T47D (cell line): ENCODE data around the gene CDH16.

Experiments
- DNase-seq, 2 experiments: peaks; one replicate each; pipeline versions ENCODE4 v3.0.0 to v3.0.0-alpha.2; 2011 to 2012; ENCODE audit warnings: low read depth in 1 of 2, low spot score in 1 of 2
- JUND ChIP-seq: IDR thresholded peaks from 2 replicates; pipeline ENCODE4 v1.6.1; 2012; ENCODE audit warnings: low read depth
- in situ Hi-C: cut with HindIII; loops from 2 replicates; pipeline ENCODE4 v1.10.0; 2016; ENCODE audit warnings: low sequenced_read_pairs, low pct_unique_long_range_greater_than_20kb

CDH16 gene

GRCh38 chr16:66908762-66909559, 9.7 kb downstream of the CDH16 start:
- DNase-seq: no peak
- in situ Hi-C loops: no loop called here
- TF ChIP-seq JUND: no peak

- no peak for DNase-seq
- no peak for TF ChIP-seq JUND
- in situ Hi-C loops: no loop called here
Observed at GRCh38 chr16:66908116-66908515, 10.6 kb downstream of the CDH16 start.

- no peak for TF ChIP-seq JUND
- in situ Hi-C loops: no loop called here
- no peak for DNase-seq
Observed at GRCh38 chr16:66906916-66907836, 11.5 kb downstream of the CDH16 start.

- no peak for TF ChIP-seq JUND
- in situ Hi-C loops: no loop called here
- peak in 1 of 2 experiments; percentile 36 for DNase-seq
Observed at GRCh38 chr16:66905633-66906539, 12.8 kb downstream of the CDH16 start.

- in situ Hi-C loops: no loop called here
- DNase-seq: no peak
- no peak for TF ChIP-seq JUND
Observed at GRCh38 chr16:66904846-66905632, 13.6 kb downstream of the CDH16 start.

- no peak for TF ChIP-seq JUND
Observed at GRCh38 chr16:66904428-66904845, 14.2 kb downstream of the CDH16 start.

GRCh38 chr16:66903544-66904427, 14.9 kb downstream of the CDH16 start:
- no peak for TF ChIP-seq JUND
- no peak for DNase-seq
- in situ Hi-C loops: no loop called here

More at GRCh38 chr16:66904428-66904845, 14.2 kb downstream of the CDH16 start:
- in situ Hi-C loops: no loop called here
- no peak for DNase-seq

- no peak for TF ChIP-seq JUND
- DNase-seq: no peak
- in situ Hi-C loops: no loop called here
Observed at GRCh38 chr16:66902648-66903543, 15.8 kb downstream of the CDH16 start.

GRCh38 chr16:66901626-66902025, 17.1 kb downstream of the CDH16 start:
- DNase-seq: no peak
- in situ Hi-C loops: no loop called here

More at GRCh38 chr16:66901626-66902025, 17.1 kb downstream of the CDH16 start:
- no peak for TF ChIP-seq JUND
